ENCODE results near the gene RAB26.

Gene RAB26

DNA sequence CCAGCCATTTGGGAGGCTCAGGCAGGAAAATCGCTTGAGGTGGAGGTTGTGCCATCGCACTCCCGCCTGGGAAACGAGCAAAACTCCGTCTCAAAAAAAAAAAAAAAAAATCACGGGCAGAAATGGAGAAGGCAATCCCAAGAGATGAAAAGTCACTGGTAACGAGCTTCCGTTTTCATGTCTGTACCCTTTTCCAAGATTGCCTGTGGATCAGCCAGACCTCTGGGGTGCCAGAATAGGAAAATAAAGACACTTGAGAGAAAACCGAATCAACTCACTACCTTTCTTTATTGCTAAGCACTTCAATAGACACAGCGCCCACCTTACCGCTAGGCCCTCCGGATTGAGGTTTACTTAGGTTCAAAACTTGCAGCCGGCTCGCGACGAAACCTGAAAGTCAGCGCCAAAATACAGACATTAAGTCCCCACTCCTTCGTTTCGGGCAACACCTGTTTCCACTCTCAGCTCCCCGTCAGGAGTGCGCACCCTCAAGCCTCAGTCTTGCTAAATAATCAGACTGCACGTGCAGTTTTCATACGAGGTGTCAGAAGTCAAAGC, 6.2 kb downstream of the RAB26 start:
- CTCF ChIA-PET: no interaction called here
- POLR2A ChIA-PET (ENCODE audit: low non-redundant PET): interaction anchor here (0.5 to 1.5 kb wide), 3 partner anchors 9 to 241 kb away, joined by 3 to 14 read pairs (median 3); no protein-coding TSS in a partner anchor
- H3K27ac ChIP-seq: peak overlapping the region; percentile 100
- no peak for DNase-seq (ENCODE audit: low spot score)
- TF ChIP-seq, protein P1, sequence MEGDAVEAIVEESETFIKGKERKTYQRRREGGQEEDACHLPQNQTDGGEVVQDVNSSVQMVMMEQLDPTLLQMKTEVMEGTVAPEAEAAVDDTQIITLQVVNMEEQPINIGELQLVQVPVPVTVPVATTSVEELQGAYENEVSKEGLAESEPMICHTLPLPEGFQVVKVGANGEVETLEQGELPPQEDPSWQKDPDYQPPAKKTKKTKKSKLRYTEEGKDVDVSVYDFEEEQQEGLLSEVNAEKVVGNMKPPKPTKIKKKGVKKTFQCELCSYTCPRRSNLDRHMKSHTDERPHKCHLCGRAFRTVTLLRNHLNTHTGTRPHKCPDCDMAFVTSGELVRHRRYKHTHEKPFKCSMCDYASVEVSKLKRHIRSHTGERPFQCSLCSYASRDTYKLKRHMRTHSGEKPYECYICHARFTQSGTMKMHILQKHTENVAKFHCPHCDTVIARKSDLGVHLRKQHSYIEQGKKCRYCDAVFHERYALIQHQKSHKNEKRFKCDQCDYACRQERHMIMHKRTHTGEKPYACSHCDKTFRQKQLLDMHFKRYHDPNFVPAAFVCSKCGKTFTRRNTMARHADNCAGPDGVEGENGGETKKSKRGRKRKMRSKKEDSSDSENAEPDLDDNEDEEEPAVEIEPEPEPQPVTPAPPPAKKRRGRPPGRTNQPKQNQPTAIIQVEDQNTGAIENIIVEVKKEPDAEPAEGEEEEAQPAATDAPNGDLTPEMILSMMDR (conservative IDR thresholded peaks at IDR 0.05; ENCODE audit: low read depth): no peak

DNA sequence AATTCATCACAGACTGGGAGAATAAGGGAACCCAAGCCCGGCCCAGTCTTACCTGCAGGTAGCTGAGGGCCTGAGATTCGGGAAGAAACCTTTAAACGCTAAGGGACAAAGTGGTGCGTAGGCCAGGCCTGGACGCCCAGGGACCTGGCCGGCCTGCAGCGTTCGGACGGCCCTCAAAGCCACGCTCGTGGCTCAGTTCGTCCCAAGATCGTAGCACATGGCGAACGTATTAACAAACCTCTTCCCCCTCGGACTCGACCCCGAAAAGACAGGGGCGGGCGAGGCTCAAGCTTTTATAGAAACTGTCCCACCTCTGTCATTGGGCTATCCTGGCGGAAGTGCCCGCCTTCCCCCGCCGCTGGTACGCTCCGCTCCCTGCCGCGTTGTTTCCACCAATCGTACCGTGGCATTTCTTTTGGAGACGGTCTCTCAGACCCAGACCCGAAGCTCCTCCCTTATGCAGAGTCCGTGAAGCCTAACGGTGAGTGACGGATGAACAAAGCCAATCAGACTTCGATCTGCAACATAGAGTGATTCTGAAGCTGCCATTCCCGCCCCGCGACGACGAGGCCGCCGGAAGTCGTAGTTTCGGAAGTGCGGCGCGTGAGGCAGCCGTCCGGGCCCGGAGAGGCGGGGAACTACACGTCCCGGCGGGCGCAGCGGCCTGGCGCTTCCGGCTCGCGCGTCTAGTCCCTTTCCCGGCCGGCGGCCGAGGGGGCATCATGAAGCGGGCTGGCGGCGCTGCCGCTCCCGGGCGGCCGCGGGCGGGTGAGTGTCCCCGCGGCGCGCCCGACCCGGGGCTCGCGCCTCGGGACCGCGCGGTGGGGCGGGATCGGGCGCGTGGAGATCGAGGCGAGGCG, 6.9 kb downstream of the RAB26 start, which contains the start of gene TRAF7:
Gene TRAF7 (plus strand): TSS at position 692 of the 860 bp plus-strand sequence. CDS start 8,139 bp downstream, outside the sequence.
- peak; percentile 97 for DNase-seq (ENCODE audit: low spot score)
- peak within 1 kb of the TSS; percentile 100 for H3K27ac ChIP-seq
- ChIA-PET POLR2A (ENCODE audit: low non-redundant PET) (interaction anchor here (0.6 to 1.5 kb wide), 8 partner anchors 8 to 242 kb away, joined by 3 to 14 read pairs (median 3); partner anchors contain the start of gene ECI1), CTCF (interaction anchor here (0.5 to 0.7 kb wide), 2 partner anchors 34 to 164 kb away, joined by 3 to 4 read pairs; no protein-coding TSS in a partner anchor)
- TF ChIP-seq, protein P1 (conservative IDR thresholded peaks at IDR 0.05; ENCODE audit: low read depth): no peak

DNA sequence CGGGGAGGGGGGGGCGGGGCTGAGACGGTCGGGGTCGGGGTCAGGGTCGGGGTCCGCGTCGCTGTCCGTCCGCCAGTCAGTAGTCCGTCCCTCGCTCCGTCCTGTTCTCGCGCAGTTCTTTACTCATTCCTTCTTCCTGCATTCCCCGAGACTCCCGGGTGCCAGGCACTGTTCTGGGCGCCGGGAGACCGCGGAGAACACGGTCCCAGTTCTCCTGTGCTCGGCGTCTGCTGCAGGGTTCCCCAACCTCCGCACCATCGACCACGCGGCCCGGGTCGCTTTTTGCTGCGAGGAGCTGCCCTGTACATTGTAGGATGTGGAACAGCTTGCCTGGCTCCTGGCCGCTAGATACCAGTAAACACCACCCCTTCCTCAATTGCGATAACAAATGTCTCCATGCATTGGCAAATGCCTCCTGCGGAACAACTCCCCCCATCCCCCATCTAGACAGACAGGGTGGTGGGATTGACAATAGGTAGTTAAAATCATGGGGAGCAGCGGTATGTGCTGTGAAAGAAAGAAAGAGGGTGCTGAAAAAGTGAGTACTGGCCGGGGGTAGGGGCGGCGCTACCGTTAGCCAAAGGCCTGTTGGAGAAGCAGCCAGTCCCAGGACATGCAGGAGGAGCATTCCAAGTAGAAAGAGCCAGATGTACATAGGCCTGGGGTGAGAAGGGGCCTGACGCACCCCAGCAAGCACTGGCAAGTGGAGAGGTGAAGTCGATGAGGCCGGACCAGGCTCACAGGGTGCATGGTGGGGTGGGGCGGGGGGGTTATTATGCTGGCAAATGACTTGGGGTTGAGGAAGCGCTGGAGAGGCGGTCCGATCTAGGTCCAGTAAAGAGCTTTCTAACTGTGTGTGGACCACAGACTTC, 7.8 kb downstream of the RAB26 start:
- ChIA-PET POLR2A (ENCODE audit: low non-redundant PET) (interaction anchor here (0.5 to 1.5 kb wide), 7 partner anchors 7 to 144 kb away, joined by 3 to 14 read pairs (median 3); partner anchors contain the start of gene ECI1), CTCF (interaction anchor here (0.5 kb wide), 2 partner anchors 165 to 237 kb away, joined by 3 read pairs; no protein-coding TSS in a partner anchor)
- H3K27ac ChIP-seq: peak overlapping the region; percentile 100
- TF ChIP-seq, protein P1 (conservative IDR thresholded peaks at IDR 0.05; ENCODE audit: low read depth): no peak
- DNase-seq (ENCODE audit: low spot score): no peak

DNA sequence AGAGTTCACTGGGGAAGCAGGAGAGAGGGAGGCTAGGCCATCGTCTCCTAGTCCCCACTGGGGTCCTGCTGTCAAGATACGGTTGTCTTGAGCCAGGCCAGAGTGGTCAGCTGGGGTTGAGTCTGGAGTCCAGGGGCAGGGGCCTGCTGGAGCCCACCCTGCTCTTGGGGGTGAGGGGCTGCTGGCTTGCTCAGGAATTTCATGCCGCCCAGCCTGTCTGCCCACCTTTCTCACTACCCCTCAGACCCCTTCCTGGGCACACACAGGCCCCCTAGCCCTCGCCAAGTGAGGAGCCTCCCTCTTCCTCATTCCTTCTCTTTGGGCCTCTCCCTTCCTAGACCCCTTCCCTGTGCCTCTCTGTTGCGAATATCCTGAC, 8.4 kb downstream of the RAB26 start:
- TF ChIP-seq, protein P1 (conservative IDR thresholded peaks at IDR 0.05; ENCODE audit: low read depth): no peak
- ChIA-PET POLR2A (ENCODE audit: low non-redundant PET) (no interaction called here), CTCF (interaction anchor here (0.5 kb wide), 1 partner anchor 237 kb away, joined by 3 read pairs; no protein-coding TSS in a partner anchor)
- peak overlapping the region; percentile 100 for H3K27ac ChIP-seq
- DNase-seq (ENCODE audit: low spot score): no peak

DNA sequence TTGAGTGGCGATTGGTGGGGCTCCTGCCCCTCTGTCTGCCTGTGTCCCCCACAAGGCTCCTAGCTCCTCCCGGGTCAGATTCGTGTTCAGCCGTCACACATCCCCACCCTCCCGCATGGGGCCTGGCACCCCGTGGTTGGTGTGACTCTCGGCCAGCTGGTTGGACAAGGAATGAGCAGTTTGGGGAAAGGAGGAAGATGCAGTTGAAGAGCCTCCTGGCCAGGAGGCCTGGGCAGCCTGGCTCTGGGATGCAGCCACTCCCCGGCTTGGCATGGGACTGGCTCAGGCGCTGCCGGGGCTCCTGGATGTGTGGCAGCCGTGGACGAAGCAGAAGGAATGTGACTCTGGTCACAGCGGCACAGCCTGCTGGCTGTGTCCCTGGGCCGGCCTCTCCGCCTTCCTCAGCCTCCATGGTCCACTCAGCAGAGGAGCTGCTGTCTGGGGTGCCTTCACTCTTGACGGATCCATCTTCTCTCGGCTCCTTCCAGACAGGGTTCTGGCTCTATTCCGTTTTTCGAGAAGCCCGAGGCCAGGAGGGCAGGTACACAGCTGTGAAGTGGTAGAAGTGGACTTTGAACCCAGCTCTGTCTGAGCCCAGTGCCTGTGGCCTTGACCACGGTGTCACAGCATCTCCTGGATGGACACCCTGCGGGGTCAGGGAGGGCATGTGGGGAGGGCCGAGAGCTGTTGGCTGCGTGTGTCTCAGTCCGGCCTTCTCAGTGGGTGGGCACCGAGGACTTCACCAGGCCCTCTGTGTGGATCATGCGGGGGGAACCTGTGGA, 9.2 kb downstream of the RAB26 start:
- POLR2A ChIA-PET (ENCODE audit: low non-redundant PET): no interaction called here
- no peak for DNase-seq (ENCODE audit: low spot score)
- peak overlapping the region; percentile 100 for H3K27ac ChIP-seq
- CTCF ChIA-PET: interaction anchor here (1.5 kb wide), 1 partner anchor 17 kb away, joined by 5 read pairs; no protein-coding TSS in a partner anchor
- TF ChIP-seq, protein P1 (conservative IDR thresholded peaks at IDR 0.05; ENCODE audit: low read depth): no peak
